Neural crest cell (in vitro differentiated cells): ENCODE measurements around the gene ASB2. TPM values are rescaled to one million over a fixed set of nuclear protein-coding genes. Genes with fewer than 3 reads are reported as not detected.
A peak's percentile ranks its signal among the peaks of the same experiment; 100 is the strongest.

Source experiments
- DNase-seq: peaks from one replicate; pipeline ENCODE4 v3.0.0; 2021; ENCODE audit warnings: low read depth, mixed read lengths, low spot score
- H3K27ac Mint-ChIP-seq: one replicate; pipeline ENCODE4 v1.8.0; 2021; ENCODE audit warnings: mild to moderate bottlenecking, mixed read lengths; ENCODE audit not compliant: unreplicated experiment
- H3K27me3 Mint-ChIP-seq: 2 replicates; pipeline ENCODE4 v1.8.0; 2021; ENCODE audit warnings: low read depth, mild to moderate bottlenecking, mixed read lengths
- H3K36me3 Mint-ChIP-seq: 2 replicates; pipeline ENCODE4 v1.8.0; 2021; ENCODE audit warnings: low read depth, mild to moderate bottlenecking, mixed read lengths
- H3K4me1 Mint-ChIP-seq: 2 replicates; pipeline ENCODE4 v1.8.0; 2021; ENCODE audit warnings: mixed read lengths
- H3K4me3 Mint-ChIP-seq: one replicate; pipeline ENCODE4 v1.8.0; 2021; ENCODE audit warnings: mild to moderate bottlenecking, mixed read lengths
- H3K9me3 Mint-ChIP-seq: 2 replicates; pipeline ENCODE4 v1.8.0; 2021; ENCODE audit warnings: mixed read lengths
- total RNA-seq: library from RNA; stranded (reverse); gene quantifications from 2 replicates; pipeline ENCODE4 v1.2.1, GENCODE V29; 2021
- TF ChIP-seq, protein P1 (sequence below): fragments of 200-600 bp; sonication (generic); conservative IDR thresholded peaks from 2 replicates; pipeline ENCODE4 v1.5.0; 2021; ENCODE audit warnings: antibody characterized with exemption, mild to moderate bottlenecking

Gene ASB2
- total RNA-seq, 1 donor from 2014 or later, result 3.5 TPM

DNA sequence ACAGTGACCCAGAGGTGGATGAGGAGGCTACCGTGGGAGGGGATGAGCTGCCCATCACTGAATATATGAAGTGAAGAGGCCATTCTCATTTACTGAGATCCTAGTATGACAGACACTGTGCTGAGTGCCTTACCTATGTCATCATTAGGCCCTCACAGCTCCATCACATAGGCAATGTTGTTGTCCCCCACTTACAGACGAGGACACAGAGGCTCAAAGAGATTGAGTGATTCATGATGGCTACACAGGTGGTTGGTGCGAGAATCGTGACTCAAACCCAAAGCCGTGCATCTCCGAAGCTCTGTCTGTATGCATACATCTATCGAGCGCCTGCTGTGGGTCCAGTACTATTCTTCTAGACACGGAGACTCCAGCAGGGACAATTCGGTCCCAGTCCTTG, 14.8 kb upstream of the ASB2 start:
- no peaks in the 10 kb centered on the region for H3K36me3 Mint-ChIP-seq
- no peak for DNase-seq
- H3K4me1 Mint-ChIP-seq, result peaks cover 21% of the 10 kb centered on the region
- no peak overlapping the region for H3K4me3 Mint-ChIP-seq
- TF ChIP-seq, protein P1, sequence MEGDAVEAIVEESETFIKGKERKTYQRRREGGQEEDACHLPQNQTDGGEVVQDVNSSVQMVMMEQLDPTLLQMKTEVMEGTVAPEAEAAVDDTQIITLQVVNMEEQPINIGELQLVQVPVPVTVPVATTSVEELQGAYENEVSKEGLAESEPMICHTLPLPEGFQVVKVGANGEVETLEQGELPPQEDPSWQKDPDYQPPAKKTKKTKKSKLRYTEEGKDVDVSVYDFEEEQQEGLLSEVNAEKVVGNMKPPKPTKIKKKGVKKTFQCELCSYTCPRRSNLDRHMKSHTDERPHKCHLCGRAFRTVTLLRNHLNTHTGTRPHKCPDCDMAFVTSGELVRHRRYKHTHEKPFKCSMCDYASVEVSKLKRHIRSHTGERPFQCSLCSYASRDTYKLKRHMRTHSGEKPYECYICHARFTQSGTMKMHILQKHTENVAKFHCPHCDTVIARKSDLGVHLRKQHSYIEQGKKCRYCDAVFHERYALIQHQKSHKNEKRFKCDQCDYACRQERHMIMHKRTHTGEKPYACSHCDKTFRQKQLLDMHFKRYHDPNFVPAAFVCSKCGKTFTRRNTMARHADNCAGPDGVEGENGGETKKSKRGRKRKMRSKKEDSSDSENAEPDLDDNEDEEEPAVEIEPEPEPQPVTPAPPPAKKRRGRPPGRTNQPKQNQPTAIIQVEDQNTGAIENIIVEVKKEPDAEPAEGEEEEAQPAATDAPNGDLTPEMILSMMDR, result no peak
- no peaks in the 10 kb centered on the region for H3K27me3 Mint-ChIP-seq
- no peaks in the 10 kb centered on the region for H3K9me3 Mint-ChIP-seq
- H3K27ac Mint-ChIP-seq, result no peak overlapping the region

DNA sequence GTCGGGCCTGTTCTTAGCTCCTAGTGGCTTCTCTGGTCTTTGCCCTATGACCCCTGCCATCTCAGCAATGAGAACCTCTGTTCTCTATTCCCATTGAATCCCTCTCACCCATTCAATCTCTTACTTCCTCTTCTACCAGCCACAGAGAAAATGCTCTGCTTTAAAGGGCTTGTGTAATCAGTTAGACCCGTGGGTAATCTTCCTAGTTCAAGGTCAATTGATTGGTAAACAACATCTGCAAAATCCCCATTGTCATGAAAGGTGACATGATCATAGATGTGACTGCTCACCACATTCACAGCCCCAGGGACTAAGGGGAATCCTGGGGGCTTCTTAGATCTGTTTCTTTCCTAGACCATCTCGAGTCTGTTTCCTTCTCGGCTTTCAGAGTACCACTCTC, 13.6 kb upstream of the ASB2 start:
- DNase-seq, result no peak
- Mint-ChIP-seq H3K27ac (peak overlapping the region; percentile 44), H3K36me3 (no peaks in the 10 kb centered on the region), H3K4me1 (peaks cover 23% of the 10 kb centered on the region), H3K9me3 (no peaks in the 10 kb centered on the region), H3K4me3 (no peak overlapping the region), H3K27me3 (no peaks in the 10 kb centered on the region)
- TF ChIP-seq, protein P1, result no peak

DNA sequence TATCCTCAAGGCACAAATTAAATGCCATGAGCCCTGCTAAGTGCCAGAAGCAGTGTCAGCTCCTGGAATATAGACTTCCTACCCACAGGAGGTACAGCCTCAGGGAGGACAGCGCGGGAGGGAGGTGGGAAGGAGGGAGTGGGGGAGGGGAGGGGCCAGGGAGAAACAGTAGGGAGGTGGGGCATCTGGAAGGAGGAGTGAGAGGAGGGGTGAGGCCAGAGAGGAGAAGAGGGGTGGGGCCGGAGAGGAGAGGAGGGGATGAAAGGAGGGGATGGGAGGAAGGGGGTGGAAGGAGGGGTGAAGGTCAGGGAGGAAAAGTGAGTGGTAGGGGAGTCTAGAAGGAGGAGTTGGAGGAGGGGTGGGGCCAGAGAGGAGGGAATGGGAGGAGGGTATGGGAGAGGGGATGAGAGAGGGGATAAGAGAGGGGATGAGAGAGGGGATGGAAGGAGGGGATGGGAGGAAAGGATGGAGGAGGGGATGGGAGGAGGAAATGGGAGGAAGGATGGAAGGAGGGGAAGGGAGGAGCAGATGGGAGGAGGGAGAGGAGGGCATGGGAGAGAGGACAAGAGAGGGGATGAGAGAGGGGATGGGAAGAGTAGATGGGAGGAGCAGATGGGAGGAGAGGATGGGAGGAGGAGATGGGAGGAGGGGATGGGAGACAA, 11.6 kb upstream of the ASB2 start:
- H3K4me1 Mint-ChIP-seq, result peaks cover 27% of the 10 kb centered on the region
- DNase-seq, result no peak
- TF ChIP-seq, protein P1, result no peak
- no peaks in the 10 kb centered on the region for H3K9me3 Mint-ChIP-seq
- H3K36me3 Mint-ChIP-seq, result no peaks in the 10 kb centered on the region
- H3K4me3 Mint-ChIP-seq, result no peak overlapping the region
- H3K27ac Mint-ChIP-seq, result no peak overlapping the region
- H3K27me3 Mint-ChIP-seq, result no peaks in the 10 kb centered on the region

DNA sequence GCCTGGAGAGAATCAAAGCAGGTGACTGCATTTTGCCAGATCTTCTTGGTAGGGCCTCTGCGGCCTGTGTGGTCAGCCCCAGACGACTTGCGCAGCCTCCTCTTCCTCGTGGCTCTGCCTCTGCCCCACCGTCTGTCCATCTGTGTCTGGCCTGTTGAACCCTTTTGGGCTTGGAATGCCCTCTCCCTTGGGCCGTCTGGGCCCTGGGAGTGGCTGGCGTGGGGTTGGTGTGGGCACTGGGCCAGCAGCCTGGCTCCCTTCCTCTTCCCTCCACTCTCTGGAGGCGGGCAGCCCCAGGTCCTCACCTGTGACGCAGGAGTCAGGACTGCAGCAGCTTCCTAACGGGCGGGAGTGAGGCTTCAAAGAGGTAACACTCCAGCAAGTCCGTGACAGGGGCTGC, 11.0 kb upstream of the ASB2 start:
- Mint-ChIP-seq H3K4me1 (peaks cover 27% of the 10 kb centered on the region), H3K4me3 (no peak overlapping the region), H3K9me3 (no peaks in the 10 kb centered on the region), H3K27me3 (no peaks in the 10 kb centered on the region), H3K27ac (no peak overlapping the region), H3K36me3 (no peaks in the 10 kb centered on the region)
- TF ChIP-seq, protein P1, result no peak
- no peak for DNase-seq

DNA sequence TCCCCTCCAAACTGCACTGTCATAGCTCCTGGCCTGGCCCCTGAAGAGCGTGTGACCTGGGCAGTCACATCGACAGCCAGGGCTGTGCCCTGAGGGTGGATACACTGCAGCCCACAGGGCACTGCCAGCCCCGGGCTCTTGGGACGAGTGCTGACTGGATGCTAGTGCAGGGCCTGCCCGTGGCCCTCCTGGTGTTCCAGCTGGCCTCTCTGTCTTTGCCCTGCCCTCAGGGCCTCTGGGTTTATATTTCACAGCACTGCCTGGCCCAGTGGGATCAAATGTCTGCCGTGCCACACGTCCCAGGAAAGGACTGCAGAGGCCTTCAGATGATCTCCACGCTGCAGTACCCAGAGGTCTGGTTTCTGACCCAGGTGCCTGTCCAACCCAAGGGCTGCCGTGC, 10.6 kb upstream of the ASB2 start:
- H3K36me3 Mint-ChIP-seq, result no peaks in the 10 kb centered on the region
- TF ChIP-seq, protein P1, result no peak
- no peaks in the 10 kb centered on the region for H3K27me3 Mint-ChIP-seq
- peak overlapping the region; percentile 75 for H3K27ac Mint-ChIP-seq
- H3K9me3 Mint-ChIP-seq, result no peaks in the 10 kb centered on the region
- no peak for DNase-seq
- H3K4me3 Mint-ChIP-seq, result no peak overlapping the region
- H3K4me1 Mint-ChIP-seq, result peaks cover 27% of the 10 kb centered on the region
